Endothelial cell of hepatic sinusoid (primary cell): Measurements from ENCODE around the gene CAPN15.
"Not testable (repeated sequence)": the region's sequence is repeated elsewhere in the genome, so short reads cannot be mapped to it uniquely, and the experiment has no call there.

Experiments used
- in situ Hi-C: cut with HindIII; loops from 2 replicates; pipeline ENCODE4 v1.10.0; 2017; ENCODE audit warnings: low sequenced_read_pairs

CAPN15 gene

GRCh38 chr16:586645-587590, 59.4 kb downstream of the CAPN15 start:
- in situ Hi-C loops: no loop called here

DNA sequence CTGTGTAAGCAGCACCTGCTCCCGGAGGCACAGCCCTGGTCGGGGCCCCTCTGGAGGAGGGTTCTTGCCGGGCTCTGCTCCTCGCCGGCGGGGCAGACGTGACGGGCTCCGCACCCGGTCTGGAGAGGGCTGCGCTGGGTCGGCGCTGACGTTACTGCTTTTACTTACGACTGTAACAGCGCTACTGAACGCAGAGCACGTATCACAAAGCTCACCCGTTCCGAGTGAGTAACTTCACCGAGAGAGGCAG, 61.1 kb downstream of the CAPN15 start:
- in situ Hi-C loops: no loop called here

DNA sequence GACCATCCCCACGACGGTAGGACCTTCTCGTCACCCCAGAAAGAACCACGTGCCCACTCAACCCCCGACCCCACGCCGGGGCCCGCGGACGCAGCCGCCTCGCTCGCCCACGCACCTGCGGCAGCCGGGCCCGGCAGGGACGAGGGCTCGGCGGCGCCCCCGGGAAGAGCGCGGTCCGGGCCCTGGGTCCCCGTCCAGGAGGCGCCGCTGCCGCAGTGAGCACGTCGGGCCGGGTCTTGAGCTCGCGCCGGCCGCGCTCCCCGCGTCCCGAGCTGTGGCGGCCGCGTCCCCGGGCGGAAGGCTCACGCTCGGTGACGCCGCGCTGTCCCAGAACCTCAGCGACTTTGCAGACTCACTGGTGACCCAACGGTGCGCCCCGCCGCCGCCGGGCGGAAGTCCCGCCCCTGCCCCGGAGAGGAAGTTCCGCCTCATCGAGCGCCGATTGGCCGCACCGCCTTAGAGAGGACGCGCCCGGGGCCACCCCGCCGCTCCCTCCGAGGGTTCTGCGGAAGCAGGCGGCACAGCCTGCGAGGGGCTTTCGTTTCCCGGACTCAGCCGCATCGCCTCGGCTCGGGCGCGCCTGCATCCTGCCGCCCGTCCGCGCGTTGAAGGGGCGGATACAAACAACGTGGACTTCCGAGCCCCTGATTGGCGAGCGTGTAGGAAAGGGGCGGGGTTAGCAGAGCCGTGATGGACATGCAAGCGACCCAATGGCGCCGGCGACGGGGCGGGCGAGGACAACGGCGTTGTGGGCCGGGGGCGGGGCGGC, 61.6 kb downstream of the CAPN15 start:
- in situ Hi-C loops: no loop called here

DNA sequence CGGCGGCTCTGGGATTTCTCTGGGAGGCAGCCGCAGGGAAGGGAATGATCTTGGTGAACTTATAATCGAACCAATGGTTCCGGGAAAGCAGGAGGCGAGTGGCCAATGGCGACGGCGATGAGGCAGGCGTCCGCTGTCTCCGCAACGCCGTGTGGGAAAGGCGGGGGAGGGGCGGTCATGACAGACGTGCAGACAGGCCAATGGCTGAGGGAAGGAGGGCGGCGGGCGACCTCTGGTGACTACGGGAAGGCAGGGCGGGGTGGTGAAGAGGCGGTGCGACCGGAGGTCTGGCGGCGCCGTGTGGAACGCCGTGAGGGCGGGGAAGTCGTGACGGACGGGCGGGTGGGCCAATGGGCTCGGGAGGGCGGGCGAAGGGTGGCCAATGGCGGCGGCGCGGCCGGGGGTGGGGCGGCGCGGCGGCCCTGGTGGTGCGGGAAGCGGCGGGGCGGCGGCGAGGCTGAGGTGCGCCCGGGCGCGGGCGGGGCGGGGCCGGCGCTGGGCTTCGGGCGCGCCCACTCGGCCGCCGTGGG, 62.2 kb downstream of the CAPN15 start, which contains the start of gene RAB40C:
RAB40C (plus strand) TSS at position 409 of the 530 bp plus-strand sequence. CDS start 226 bp downstream, outside the sequence.
- in situ Hi-C loops: no loop called here

GRCh38 chr16:590188-590814, 62.8 kb downstream of the CAPN15 start:
- in situ Hi-C loops: no loop called here

GRCh38 chr16:590815-591200, 63.3 kb downstream of the CAPN15 start:
- in situ Hi-C loops: no loop called here

DNA sequence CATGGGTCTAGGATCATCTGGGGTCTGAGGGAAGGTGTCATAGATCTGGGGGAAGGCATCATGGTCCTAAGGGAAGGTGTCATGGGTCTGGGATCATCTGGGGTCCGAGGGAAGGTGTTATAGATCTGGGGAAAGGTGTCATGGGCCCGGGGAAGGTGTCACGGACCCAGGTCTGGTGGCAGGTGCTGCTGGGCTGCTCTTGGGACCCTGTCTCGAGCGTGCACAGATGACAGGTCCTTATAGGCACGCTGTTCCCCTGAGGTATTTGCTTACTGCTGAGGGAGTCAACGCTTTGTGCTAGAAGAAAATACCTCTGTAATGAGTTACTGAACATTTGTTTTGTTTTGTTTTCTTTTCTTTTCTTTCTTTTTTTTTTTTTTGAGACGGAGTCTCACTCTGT, 63.7 kb downstream of the CAPN15 start:
- in situ Hi-C loops: no loop called here

- in situ Hi-C loops: no loop called here
Observed at GRCh38 chr16:591892-592517, 64.5 kb downstream of the CAPN15 start.

DNA sequence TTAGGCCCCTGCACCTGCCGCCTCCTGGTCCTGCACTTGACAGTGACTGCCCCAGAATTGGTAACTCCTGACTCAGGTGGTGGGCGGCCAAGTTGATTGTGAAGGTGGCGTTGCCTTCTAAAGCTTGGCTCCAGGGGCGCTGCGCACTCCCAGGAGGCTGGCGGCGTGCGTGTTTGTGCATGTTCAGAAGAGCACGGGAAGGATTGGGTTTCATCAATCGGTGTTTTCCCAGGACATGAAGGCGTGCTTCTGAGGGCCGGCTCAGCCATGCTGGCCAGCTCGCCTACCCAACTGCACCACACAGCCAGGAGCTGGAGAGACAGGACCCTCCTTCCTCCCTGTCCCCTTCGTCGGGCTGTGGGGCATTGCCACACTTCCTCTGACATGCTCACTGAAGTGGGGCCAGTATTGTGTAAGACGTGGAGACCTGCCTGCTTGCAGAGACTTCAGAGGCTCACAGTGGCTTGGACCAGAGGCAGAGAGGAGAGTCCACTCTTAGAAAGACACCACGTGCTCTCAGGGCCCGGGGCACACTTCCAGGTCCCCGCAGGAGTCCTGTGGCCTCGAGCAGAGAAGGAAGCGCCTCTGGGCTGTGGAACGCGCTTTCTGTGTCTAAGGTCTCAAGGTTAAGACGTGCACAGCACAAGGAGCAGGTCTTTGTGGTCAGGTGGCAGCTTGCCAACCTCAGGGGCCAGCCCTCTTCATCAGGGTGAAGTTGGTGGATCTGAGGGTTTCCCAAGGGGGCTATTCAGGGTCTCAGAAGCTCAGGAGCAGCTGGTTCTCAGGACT, 65.2 kb downstream of the CAPN15 start:
- in situ Hi-C loops: no loop called here

DNA sequence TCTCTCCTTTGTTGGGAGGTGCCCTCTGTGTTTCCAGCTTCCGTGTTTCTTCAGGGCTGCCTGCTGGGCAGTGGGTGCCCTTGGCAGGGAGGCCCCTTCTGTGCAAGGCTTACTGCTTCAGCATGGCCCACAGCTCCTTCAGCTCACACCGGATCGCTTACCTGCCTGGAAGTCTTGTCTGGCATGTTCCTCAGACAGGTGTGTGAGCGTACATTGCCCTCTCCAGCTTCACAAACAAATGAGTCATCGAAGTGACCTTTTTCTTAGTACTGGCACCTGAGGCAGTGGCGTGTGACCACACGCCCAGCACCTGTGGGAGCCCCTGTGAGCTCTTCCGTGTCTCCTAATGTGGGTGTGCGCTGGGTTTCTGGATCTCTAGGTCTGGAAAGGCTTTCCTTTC, 65.9 kb downstream of the CAPN15 start:
- in situ Hi-C loops: no loop called here

GRCh38 chr16:593807-594206, 66.3 kb downstream of the CAPN15 start:
- in situ Hi-C loops: no loop called here

DNA sequence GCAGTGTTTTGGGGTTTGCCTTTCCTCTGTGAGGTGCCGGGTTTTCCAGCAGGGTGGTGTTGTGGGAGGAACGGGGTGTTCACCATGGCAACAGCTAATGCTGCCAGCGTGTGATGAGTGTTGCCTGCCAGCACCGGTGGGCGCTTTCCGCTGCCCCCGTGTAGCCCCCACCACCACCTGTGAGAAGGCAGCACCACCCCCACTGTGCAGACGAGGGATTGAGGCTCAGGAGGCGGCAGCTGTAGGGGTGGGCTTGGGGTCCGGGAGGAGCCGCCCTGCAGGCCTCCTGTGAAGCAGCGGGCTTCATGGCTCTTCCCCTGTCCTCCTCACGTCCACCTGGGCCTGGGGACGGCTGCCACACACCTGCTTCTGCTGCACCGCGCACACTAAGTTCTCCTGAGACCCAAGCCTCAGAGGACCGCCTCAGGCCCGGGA, 67.6 kb downstream of the CAPN15 start:
- in situ Hi-C loops: no loop called here

- in situ Hi-C loops: no loop called here
Observed at GRCh38 chr16:595942-596735, 68.6 kb downstream of the CAPN15 start.

- in situ Hi-C loops: no loop called here
Observed at GRCh38 chr16:596736-597060, 69.2 kb downstream of the CAPN15 start.

DNA sequence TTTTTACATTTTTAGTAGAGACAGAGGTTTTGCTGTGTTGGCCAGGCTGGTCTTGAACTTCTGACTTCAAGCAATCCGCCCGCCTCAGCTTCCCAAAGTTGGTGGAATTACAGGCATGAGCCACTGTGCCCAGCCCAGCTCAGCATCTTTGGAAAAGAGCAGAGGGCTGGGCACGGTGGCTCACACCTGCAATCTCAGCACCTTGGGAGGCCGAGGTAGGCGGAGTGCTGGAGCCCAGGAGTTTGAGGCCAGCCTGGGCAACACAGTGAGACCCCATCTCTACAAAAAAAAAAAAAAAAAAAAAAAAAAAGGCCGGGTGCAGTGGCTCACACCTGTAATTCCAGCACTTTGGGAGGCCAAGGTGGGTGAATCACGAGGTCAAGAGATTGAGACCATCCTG, 70.1 kb downstream of the CAPN15 start:
- in situ Hi-C loops: not testable (repeated sequence)

DNA sequence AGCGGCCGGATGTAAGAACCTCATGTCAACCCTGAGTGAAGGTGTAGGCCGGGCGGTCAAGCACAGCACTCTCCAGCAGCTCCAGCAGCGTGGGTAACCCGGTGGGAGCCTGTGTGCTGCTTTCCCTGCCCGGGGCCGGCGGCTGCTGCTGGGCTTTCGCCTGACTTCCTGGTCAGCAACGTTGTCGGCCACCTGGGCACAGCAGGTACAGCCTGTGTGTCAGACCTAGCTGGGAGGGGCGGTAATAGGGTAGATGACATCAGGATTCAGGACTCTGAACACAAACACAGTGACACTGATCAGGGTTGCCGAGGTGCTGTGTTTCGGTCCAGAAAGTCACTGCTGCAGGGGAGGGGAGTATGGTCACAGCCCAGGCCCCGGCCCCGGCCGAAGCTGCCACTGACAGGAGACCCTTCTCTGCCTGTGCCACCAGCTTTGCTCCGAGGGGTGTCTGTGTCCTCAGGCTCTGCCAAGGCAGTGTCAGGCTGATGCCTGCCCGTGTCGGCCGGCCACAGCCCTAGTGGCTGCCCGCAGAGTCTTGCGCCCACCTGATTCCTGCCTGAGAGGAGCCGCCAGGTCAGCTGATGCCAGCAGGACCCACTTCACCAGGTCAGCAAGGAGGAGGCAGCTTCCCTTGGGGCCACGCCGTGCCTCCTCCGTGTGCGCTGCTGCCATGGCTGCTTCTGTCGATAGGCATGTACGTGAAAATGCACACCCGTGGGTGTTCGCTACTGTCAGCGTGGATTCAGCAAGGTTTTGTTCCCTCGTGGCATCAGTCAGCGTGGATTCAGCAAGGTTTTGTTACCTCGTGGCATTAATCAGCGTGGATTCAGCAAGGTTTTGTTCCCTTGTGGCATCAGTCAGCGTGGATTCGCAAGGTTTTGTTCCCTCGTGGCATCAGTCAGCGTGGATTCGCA, 71.6 kb downstream of the CAPN15 start:
- in situ Hi-C loops: no loop called here

DNA sequence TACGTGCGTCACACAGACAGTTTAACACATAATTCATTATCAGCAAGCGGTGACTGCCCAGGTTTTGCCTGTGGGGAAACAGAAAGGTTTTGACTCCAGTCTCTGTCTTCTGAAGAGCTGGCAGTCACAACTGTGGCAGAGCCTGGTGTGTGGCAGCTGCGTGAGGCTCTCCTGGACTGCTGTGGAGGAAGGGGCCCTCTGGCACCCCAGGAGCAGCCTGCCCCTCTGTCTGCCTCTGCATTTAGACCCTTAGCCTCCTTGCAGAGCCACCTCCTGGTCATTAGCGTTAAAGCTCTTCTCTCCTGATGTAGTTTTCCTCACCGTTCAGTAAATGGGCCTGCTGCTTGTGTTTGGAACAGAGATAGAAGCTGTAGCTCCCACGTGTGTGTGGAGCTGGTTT, 73.3 kb downstream of the CAPN15 start:
- in situ Hi-C loops: no loop called here

DNA sequence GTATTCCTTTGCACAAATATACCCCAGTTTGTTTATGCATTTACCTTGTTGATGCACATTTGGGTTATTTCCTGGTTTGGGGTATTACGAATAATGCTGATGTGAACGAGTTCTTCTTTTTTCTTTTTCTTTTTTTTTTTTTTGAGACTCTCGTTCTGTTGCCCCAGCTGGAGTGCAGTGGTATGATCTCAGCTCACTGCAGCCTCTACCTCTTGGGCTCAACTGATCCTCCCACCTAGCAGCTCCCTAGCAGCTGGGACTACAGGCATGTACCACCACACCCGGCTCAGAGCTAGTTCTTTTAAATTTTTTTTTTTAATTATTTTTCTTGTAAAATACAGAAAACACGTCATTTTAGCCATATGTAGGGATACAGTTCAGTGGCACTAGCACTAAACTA, 76.4 kb downstream of the CAPN15 start:
- in situ Hi-C loops: no loop called here
